ENCODE data around the gene ZNF367. TPM values are rescaled to one million over a fixed set of nuclear protein-coding genes. Genes with fewer than 3 reads are reported as not detected.

Gene ZNF367
- total RNA-seq, 1 donor from 2014 or later, result 4.4 TPM

DNA sequence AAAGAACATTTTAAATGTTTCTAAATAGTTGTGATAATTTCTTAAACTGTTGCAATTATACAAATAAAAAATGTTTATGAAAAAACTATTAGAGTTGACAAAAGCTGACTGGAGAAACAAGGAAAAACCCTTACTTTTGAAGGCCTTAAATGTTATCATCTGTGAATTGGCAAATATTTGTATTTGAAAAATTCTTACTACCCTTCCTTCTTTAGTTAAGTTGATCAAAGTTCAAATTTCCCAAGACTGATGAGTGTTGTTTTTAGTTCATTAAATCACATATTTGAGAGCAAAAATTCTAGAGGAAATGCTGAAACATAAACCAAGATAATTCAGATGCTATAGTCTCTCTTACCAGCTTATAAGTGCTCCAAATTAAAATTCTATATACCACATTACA lies 32.0 kb downstream of the ZNF367 start:
- no peak overlapping the region for H3K4me3 Mint-ChIP-seq
- no peak overlapping the region for H3K27ac Mint-ChIP-seq
- TF ChIP-seq, protein P1, sequence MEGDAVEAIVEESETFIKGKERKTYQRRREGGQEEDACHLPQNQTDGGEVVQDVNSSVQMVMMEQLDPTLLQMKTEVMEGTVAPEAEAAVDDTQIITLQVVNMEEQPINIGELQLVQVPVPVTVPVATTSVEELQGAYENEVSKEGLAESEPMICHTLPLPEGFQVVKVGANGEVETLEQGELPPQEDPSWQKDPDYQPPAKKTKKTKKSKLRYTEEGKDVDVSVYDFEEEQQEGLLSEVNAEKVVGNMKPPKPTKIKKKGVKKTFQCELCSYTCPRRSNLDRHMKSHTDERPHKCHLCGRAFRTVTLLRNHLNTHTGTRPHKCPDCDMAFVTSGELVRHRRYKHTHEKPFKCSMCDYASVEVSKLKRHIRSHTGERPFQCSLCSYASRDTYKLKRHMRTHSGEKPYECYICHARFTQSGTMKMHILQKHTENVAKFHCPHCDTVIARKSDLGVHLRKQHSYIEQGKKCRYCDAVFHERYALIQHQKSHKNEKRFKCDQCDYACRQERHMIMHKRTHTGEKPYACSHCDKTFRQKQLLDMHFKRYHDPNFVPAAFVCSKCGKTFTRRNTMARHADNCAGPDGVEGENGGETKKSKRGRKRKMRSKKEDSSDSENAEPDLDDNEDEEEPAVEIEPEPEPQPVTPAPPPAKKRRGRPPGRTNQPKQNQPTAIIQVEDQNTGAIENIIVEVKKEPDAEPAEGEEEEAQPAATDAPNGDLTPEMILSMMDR (IDR thresholded peaks at IDR 0.05; ENCODE audit: unreplicated experiment), result no peak
- no peaks in the 10 kb centered on the region for H3K9me3 Mint-ChIP-seq
- H3K27me3 Mint-ChIP-seq (ENCODE audit: low read depth), result no peaks in the 10 kb centered on the region
- H3K4me1 Mint-ChIP-seq, result peaks cover 11% of the 10 kb centered on the region
- no peaks in the 10 kb centered on the region for H3K36me3 Mint-ChIP-seq
- no peak for DNase-seq (ENCODE audit: low spot score in 2 of 2, unreplicated experiment in 2 of 2)

DNA sequence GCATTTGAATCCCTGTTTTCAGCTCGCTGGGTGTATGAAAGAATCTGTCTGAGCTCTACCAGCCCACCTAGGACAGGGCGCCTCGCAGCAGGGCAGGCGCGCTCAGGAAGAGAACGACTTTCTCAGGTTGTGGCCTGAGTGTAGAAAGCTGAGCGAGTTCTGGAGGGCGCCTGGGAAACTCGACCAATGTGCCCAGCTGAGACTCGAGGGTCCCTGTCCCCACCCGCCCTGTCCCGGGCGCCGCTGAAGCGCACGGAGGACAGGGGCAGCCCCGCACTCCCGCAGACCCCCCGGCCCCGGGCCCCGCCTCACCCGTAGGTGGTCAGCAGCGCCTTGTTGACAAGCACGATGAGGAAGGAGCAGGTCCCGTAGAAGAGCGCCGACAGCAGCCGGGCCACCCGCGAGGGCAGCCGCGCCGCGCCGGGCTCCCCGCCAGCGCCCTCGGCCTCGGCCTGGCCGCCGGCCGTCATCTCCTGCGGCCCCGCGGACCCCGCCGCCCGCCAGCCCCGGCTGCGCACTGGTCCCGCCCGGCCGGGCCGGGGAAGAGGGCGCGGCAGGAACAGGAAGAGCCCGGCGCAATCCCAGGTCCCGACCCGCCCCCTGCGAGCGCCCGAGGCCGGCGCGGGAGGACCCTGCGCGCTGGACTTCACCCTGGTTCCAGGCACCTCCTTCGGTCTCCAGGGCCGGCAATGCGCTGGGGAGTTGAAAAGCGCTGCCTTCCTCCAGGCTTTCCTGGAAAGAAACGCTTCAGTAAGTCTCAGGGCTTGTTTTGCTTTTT lies 34.8 kb downstream of the ZNF367 start, which contains the start of gene SLC35D2:
Gene SLC35D2 (minus strand): TSS at position 547 of the 778 bp plus-strand sequence. CDS start 77 bp downstream, at position 470.
- H3K9me3 Mint-ChIP-seq, result no peaks in the 10 kb centered on the region
- TF ChIP-seq, protein P1 (IDR thresholded peaks at IDR 0.05; ENCODE audit: unreplicated experiment), result no peak
- H3K27ac Mint-ChIP-seq, result peak within 1 kb of the TSS; percentile 79
- H3K27me3 Mint-ChIP-seq (ENCODE audit: low read depth), result no peaks in the 10 kb centered on the region
- H3K4me3 Mint-ChIP-seq, result peak within 1 kb of the TSS; percentile 78
- H3K4me1 Mint-ChIP-seq, result peaks cover 10% of the 10 kb centered on the region
- peaks cover 6% of the 10 kb centered on the region for H3K36me3 Mint-ChIP-seq
- peak; percentile 29 to 53 for DNase-seq (ENCODE audit: low spot score in 2 of 2, unreplicated experiment in 2 of 2)

DNA sequence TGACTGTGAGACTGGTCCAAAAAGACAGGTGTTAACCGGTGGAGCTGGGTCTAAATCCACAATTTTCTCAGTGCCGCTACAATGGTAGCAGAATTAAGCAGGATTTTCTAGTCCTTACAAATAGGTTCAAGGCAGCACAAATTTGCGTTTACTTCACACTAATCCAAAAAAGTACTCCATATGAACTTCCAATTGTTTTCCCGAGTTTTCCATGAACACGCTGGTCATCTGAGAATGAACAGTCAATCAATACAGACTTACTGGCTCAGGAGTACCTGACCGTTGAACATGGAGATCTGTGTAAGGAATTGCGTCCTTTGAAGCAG lies 35.4 kb downstream of the ZNF367 start:
- H3K4me1 Mint-ChIP-seq, result peaks cover 10% of the 10 kb centered on the region
- H3K27me3 Mint-ChIP-seq (ENCODE audit: low read depth), result no peaks in the 10 kb centered on the region
- H3K27ac Mint-ChIP-seq, result peak overlapping the region; percentile 79
- DNase-seq (ENCODE audit: low spot score in 2 of 2, unreplicated experiment in 2 of 2), result no peak
- TF ChIP-seq, protein P1 (IDR thresholded peaks at IDR 0.05; ENCODE audit: unreplicated experiment), result no peak
- peaks cover 6% of the 10 kb centered on the region for H3K36me3 Mint-ChIP-seq
- H3K4me3 Mint-ChIP-seq, result peak overlapping the region; percentile 78
- no peaks in the 10 kb centered on the region for H3K9me3 Mint-ChIP-seq

DNA sequence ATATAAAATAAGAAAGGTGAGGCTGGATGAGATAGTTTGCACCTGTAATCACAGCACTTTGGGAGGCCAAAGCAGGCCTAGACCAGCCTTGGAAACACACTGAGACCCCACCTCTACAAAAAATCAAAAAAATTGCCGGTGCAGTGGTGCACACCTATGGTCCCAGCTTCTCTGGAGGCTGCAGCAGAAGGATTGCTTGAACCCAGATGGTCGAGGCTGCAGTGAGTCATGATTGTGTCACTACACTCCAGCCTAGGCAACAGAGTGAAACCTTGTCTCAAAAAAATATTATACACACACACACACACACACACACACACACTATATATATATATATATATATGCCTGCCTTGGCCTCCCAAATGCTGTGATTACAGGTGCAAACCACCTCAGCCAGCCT lies 36.0 kb downstream of the ZNF367 start:
- Mint-ChIP-seq H3K27me3 (ENCODE audit: low read depth) (no peaks in the 10 kb centered on the region), H3K4me3 (no peak overlapping the region), H3K9me3 (no peaks in the 10 kb centered on the region), H3K27ac (no peak overlapping the region), H3K4me1 (peaks cover 16% of the 10 kb centered on the region), H3K36me3 (peaks cover 6% of the 10 kb centered on the region)
- TF ChIP-seq, protein P1 (IDR thresholded peaks at IDR 0.05; ENCODE audit: unreplicated experiment), result no peak
- no peak for DNase-seq (ENCODE audit: low spot score in 2 of 2, unreplicated experiment in 2 of 2)

DNA sequence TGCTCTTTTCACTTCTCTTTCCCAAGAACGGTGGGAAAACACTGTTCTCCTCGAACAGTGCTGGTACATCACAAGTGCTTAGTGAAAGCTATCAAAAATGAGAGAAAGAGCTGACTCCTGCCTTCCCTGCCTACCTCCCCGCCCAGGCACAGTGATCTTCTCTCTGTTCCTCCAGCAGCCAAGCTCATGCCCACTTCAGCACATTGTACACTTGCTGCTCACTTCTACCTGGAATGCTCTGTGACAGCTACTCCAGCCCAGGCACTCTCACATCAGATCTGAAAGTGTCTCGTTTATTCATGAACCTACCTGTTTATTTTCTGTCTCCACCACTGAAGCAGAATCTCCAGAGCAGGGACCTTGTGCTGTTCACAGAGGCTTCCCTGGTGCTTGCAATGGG lies 36.5 kb downstream of the ZNF367 start:
- TF ChIP-seq, protein P1 (IDR thresholded peaks at IDR 0.05; ENCODE audit: unreplicated experiment), result no peak
- H3K4me1 Mint-ChIP-seq, result peaks cover 21% of the 10 kb centered on the region
- H3K36me3 Mint-ChIP-seq, result peaks cover 6% of the 10 kb centered on the region
- no peak for DNase-seq (ENCODE audit: low spot score in 2 of 2, unreplicated experiment in 2 of 2)
- H3K9me3 Mint-ChIP-seq, result no peaks in the 10 kb centered on the region
- no peak overlapping the region for H3K27ac Mint-ChIP-seq
- no peaks in the 10 kb centered on the region for H3K27me3 Mint-ChIP-seq (ENCODE audit: low read depth)
- H3K4me3 Mint-ChIP-seq, result no peak overlapping the region
